Endometrial microvascular endothelial cells (primary cell): ENCODE results near the gene HAUS2. TPM values are rescaled to one million over a fixed set of nuclear protein-coding genes. Genes with fewer than 3 reads are reported as not detected.

Experiments
- in situ Hi-C: cut with HindIII; loops from 2 replicates; pipeline ENCODE4 v1.10.0; 2017; ENCODE audit warnings: low sequenced_read_pairs, low pct_unique_long_range_greater_than_20kb; ENCODE audit errors: inconsistent ontology term
- total RNA-seq: library from RNA; depleted of rRNA; stranded (reverse); fragments of >200 nt; gene quantifications from one replicate; pipeline ENCODE4 v1.2.3, GENCODE V29; 2015; ENCODE audit errors: inconsistent ontology term

HAUS2 gene
- total RNA-seq, 1 donor from 2014 or later, result 54.8 TPM

DNA sequence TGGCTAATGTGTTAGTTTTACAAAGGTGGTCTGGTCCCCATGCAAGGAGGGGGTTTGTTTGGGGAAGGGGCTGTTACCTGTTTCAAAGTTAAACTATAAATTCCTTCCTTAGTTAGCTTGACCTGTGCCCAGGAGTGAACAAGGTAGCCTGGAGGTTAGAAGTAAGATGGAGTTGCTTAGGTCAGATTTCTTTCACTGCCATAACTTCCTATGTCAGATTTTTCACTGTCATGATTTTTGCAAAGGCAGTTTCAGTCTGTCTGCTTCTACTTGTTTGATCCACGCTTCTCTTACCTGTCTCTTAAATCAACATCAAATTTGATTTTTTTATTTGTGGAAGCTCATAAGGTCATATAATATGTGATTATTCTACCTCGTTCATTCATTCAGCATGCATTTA, 55.3 kb downstream of the HAUS2 start:
- in situ Hi-C loops, result no loop called here

DNA sequence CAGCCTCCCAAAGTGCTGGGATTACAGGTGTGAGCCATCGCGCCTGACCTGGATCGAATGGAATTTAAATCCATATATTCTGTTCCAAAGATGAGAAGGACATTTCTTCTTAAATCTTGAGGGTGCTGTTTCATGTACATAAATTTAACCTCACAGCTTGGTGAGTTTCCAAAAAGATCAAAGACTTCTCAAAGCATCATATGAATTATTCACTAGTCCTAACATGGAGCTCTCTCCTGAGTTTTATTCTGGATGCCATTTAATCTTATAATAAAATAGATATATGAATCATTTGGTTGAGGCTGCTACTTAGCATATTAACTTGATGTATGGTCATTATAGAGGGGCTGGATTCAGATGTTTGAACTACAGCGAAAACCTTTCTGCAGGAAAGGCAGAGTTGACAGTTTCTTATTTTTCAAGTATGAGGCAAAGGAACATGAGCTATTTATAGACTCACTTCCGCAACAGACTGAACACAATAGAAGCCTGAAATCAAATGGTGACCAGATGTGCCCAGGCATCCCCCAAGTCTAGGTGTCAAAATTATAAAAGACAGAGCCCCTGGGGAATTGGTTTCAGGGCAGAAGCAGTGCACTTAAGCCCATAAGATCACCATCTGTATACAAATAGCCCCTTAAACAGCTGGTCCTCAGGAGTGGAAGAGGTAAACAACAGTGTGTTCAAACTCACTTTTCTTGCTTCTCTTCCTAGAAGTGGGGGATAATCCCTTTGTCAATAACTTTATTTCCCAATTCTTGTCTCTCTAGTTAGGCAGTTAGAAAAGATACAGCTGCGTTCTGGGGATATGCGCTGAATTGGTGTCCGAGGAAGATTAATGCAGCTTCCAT, 56.5 kb downstream of the HAUS2 start:
- in situ Hi-C loops, result no loop called here

DNA sequence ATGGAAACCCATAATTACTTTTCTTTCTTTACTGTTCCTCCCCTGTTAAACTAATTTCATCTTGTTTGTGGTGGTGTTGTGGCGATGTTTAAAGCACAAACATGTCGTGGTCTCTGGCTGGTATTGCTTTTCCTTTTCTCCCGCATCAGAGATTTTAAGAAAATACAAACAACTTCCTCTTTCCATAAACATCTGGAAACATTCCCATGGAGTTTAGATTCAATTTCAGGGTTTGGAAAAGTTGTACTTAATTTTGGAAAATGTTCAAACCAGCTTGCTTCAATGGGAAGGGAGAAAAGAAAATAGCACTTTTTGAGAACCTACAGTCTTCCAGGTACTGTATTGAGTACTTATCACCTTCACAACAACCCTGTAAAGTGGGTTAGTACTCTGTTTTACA, 57.2 kb downstream of the HAUS2 start:
- in situ Hi-C loops, result no loop called here

DNA sequence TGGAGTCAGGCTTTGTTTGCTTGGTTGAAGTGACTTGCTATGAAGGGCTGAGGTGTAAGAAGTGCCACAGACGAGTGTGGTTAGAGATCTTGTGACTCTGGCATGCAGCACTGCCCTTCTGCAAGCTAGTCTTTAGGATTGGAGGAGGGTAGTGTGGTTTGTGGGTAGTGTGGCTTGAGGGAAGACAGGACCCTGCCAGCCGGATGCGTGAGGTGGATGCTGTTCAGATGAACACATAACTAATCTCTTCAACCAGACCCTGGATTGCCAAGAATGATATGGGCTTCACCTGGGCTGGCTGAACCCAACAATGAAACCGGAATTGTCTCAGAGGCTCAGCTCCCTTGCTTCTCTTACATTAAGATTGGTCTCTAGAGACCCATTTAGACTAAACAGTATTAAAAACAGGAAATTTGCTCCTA, 59.5 kb downstream of the HAUS2 start:
- in situ Hi-C loops, result no loop called here

DNA sequence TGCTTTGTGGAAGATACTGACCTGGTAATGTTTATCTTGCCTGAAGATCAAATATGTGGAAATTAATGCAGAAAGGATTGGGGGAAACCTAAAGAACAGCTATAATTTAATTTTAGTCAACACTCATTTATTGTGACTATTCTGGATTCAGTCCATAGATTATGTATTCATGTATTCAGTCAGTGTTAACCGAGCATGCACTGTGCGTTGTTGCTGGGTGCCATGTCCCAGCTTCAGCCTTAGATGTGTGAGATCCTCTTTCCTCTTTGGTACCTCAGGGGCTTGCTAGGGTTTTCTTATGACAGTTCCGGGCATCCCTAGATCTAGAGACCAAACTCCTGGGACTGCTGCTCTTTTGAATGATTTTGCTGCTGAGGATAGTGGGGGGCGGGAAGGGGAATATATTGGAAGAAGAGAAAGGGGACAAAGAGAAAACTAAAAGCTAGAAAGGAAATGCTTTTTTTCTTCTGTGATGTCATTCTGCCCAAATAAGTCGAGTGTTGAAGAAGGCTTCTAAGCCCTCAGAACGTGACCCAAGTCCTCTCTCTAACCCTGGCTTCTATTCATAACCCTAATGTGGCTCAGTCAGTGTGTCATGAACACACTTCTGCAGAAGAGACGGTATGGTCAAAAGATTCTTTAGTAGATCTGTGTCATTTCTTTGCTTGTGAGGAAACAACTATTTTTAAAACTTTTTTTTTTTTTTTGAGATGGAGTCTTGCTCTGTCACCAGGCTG, 60.3 kb downstream of the HAUS2 start:
- in situ Hi-C loops, result no loop called here

DNA sequence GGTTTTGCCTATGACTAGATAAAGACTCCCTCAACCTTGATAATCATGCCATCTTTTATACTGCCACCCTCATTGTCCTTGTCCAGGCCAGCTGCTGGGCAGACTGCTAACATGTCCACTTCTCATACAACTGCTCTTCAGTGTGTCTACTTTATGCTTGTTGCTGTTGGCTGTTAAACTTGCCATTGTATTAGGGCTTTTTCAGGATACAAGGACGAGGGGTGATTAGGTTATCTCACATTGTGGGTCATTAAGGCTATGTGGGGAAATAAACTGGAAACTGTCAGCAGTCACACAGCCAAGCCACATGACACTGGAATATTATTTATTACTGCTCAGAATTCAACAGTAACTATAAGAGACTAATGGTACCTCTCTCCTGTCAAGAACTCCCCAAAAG, 62.9 kb downstream of the HAUS2 start:
- in situ Hi-C loops, result no loop called here

DNA sequence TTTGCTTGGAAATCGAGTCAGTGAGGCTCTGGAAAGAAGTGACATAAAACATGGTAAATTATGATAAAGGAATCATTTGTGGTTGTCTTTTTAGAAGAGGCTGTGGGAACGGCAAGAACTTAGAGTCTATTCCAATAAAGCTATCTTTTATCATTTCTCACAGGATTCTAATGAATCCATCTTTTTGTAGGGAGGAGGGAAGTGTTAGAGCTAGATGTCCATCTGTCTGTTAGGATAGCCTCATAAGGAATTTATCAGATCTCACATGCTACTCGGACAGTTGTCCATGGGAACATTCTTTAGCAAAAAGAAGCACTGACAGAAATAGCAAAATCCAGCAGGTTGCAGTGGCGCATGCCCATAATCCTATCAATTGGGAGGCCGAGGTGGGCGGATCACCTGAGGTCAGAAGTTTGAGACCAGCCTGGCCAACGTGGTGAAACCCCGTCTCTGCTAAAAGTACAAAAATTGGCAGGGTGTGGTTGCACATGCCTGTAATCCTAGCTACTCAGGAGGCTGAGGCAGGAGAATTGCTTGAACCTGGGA, 63.8 kb downstream of the HAUS2 start:
- in situ Hi-C loops, result no loop called here

DNA sequence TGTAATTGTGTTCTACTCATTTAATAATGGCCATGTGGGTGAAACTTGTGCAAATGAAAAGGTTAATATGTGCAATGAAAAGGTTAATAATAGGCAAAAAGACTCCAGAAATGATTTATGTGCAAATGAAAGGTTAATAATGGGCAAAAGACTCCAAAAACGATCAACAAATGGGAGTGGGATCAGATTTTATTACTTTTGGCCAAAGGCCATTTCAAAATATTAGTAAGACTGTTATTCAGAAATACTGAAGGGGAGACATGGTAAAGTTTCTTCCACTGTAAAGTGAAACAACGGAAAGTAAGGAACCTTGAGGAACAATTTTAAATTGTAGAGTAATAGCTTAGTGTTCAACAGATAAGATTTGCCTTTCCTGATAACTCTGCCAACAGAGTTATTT, 67.5 kb downstream of the HAUS2 start:
- in situ Hi-C loops, result no loop called here

Other genes starting within 250 kb of the HAUS2 start
- 0.09 TPM for gene CAPN3, start 189.3 kb upstream of the HAUS2 start, total RNA-seq
- 43.7 TPM for gene ZNF106, start 57.7 kb upstream of the HAUS2 start, total RNA-seq
- 147 TPM for gene SNAP23, start 53.2 kb upstream of the HAUS2 start, total RNA-seq
- gene LRRC57, start within 50 bp of the HAUS2 start, total RNA-seq, result 22.3 TPM
- 3.2 TPM for gene STARD9, start 26.8 kb downstream of the HAUS2 start, total RNA-seq
- 16.6 TPM for gene CDAN1, start 188.3 kb downstream of the HAUS2 start, total RNA-seq